GF-D8 (cell line): ENCODE results near the gene KRTAP5-1.

Experiments used
- DNase-seq: peaks from one replicate; lab custom pipeline; 2025; lab: John Stamatoyannopoulos, UW

KRTAP5-1 gene

DNA sequence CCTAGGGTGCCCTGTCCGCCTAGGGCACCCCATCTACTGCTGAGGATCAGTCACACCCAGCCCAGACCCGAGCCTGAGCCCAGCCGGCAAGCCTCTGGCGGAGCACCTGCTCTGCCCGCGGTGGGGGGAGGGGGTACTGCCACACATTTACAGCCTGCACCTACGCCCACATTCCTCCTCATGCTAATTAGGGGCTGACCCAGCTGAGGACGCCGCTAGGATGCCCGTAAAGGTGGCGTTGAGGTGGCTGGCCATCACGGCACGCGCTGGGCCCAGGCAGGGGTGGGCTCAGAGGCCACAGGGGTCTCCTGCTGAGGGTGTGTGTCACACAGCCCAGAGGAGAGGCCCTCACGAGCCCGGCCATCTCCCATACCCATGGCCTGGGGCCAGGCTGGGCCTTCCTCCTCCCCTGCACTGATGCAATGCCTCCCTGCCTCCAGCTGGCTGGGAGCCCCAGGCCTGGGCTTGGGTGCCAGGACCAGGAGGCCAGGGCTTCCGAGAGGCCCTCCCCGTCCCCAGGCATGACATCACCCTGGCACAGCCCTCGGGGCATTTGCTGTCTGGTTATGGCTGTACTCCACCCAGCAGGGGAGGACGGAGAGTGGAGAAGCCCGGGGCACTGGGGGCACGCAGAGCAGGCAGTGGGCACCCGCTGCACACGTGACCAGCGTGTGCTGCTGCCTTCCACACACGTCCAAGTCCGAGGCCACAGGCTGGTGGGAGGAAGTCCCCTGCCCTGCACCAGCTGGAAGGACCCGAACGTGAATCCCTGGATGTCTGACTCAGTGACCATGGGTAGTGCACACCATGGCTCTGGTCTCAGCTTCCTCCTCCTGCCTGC, 25.8 kb downstream of the KRTAP5-1 start:
- no peak for DNase-seq

GRCh38 chr11:1558775-1559110, 26.3 kb downstream of the KRTAP5-1 start:
- DNase-seq: no peak

DNA sequence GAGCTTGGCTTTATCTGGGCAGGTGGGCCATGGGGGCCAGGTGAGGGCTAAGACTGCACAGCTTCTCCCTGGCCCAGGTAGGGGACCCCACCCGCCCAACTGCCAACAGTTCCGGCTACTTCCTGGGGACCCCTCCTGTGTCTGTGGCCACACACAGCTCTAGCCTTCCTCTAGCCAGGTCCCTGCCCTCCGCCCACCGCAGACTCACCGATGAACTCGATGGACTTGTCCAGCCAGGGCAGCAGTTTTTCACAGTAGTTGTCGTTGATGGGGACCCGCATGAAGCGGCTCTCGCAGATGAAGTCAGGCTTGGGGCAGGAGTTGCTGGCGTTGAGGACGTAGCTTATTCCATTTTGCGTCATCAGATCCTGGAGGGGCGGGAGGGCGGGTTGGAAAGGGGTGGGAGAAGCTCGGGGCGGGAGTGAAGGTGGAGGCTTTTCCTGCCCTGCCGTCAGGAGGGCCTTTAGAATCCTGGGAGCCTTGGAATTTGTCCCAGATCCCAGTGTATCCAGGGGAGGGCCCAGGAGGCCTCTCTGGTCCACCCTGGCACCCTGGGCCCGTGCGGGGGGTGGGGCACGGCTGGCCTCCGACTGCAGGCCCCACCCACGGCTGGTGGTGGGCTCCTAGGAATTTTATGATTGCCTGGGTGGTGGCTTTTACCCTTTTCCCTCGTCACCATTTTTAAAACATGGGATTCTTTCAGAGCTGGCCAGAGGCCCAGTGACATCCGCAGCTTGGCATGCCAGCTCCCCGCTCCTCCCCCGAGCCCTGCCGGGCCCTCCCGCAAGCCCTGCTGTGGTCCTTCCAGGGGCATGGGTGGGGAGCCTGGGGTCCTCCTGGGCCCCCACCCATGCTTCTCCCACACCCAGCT, 26.9 kb downstream of the KRTAP5-1 start:
- DNase-seq: no peak

GRCh38 chr11:1557051-1557884, 27.8 kb downstream of the KRTAP5-1 start:
- DNase-seq: no peak

GRCh38 chr11:1556278-1556902, 28.7 kb downstream of the KRTAP5-1 start:
- DNase-seq: no peak

- no peak for DNase-seq
Observed at GRCh38 chr11:1555713-1556153, 29.4 kb downstream of the KRTAP5-1 start.

DNA sequence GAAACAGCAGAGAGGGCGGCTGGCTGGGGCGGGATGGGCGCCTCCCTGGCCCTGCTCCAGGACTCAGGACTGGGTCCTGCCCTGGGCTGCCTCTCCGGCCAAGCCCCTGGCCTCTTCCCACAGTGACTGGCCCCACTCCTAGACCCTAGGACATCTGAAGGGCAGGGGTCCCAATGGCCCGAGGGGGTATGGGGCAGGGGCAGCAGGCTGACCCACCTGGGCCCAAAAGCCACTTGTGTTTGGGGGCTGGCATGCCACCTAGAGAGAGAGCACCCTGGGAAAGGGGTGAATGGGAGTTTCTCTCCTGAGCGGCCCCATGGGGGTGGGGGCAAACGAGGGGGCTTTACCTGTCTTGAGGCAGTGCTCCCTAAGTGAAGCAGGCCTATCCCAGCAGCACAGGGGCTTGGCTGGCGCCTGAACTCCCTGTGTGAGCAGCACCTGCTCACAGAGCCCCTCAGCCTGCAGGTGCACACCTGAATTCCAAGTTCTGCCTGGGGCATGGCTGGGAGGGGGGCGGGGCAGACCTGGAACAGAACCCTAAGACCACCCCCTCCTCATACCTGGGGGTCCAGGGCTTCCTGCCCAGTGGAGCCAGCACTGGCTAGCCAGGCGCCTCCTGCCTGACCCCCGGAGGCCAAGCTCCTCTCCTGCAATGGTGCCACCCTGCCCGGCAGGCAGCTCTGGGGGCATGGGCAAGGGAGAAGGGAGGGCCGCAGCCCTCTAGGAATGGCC, 29.9 kb downstream of the KRTAP5-1 start:
- no peak for DNase-seq

DNA sequence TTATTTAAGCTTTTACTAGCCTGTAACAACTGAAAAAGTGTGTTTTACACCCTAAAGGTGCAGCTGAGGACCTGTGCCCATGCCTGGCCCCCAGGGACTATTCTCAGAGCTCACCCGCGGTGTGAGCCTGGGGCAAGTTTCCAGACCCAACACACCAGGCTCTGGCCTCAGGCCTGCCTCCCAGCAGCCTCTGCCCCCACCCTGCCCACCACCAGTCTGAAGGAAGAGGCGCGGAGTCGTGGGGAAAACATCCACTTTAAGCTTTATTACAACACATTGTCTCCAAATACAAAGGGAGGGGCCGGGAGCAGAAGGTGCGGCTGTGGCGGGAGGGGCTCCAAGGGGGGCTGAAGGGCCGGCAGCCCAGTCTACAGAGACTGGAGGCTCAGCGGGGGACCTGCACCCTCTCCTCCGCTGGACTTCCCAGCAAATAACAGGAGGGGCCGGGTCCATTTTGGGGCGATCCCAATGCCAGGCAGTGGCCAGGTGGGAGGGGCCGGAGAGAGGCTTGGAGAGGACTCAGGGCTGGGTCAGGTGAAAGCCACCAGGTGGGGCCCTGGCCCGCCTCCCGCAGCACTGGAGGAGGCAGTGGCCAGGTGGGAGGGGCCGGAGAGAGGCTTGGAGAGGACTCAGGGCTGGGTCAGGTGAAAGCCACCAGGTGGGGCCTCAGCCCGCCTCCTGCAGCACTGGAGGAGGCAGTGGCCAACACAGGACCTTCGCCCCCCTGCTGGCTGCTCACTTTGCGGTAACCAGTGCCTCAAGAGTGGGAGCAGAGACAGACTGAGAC, 31.1 kb downstream of the KRTAP5-1 start:
- DNase-seq: no peak

DNA sequence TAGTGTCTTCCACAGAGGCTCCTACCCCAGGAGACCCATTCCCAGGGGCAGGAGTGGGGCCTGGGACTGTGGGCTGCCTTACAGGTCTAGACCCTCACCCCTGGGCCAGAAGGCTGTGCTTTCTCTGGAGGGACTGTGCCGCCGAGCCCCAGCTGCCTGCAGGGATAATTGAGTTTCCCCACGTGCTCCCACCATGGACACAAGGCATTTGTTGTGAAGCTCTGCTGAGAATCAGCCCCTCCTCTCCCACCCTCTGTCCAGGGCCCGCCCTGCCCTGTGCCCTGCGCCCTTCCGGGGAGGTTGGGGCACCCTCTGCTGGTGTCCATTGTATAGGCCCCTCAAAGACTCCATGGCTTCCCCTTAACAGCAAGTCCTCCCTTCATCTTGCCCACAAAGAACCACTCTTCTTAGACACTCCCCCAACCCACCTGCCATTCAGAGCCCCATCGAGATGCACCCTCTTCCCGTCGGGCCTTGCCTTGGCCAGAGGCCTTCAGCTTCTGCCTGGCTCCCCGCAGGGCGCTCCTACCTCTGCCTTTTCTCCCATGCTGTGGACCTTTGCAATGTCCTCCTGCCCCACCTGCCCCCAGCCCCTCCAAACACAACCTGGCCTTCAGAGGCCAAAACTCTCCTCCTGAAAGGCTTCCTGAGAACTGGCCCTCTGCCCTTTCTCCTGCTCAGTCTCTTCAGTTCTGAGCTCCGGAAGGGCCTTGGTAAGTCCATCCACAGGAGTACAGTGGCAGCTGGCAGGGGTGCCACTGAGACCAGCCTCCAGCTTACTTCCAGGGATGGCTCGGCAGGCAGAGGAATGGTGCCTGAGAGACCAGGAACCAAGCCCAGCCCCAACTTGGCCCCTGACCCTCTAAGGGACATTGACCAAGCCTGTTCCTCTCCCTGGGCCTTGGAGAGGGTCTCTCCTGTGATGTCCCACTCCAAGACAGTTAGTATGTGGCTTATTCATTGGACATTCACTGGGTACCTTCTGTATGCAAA, 35.4 kb downstream of the KRTAP5-1 start:
- no peak for DNase-seq

DNA sequence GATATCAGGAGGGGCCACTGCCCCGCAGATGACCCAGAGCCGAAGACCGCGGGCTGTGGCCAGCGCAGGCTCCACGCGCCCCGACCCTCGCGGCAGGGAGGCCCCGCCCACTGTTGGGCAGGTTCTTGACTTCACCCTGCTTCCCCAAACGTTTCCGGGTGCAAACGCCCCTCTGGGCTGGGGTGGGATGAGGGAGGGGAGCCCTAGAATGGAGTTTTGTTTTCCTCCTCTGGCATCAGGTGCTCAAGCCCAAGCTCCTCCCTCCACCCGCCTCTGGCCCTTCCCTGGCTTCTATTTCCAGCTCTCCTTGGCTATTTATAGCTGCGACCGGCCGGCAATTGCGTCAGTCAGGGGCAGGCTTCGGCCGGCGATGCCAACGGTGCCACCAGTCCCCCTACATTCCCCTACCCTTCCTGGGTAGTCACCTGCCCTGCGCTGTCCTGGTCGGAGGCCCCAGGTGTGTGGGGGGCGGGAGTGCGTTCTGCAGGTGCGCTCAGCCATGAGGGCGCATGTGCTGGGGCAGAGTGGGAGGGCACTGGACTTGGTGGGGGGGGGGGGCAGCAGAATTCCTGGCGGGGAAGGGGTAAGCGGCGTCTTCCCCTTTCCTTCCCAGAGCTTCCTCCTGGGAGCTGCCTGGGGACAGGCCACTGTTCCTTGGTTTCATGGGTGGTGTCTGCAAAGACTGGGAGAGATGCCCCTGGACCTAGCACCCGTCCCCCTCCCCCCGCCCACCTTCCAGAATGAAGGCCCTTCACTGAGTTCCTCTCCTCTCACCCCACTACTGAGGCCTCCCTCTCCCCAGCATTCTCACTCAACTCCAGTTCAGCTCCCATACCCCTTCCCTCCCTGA, 36.6 kb downstream of the KRTAP5-1 start:
- no peak for DNase-seq

- no peak for DNase-seq
Observed at GRCh38 chr11:1547467-1548098, 37.5 kb downstream of the KRTAP5-1 start.

DNA sequence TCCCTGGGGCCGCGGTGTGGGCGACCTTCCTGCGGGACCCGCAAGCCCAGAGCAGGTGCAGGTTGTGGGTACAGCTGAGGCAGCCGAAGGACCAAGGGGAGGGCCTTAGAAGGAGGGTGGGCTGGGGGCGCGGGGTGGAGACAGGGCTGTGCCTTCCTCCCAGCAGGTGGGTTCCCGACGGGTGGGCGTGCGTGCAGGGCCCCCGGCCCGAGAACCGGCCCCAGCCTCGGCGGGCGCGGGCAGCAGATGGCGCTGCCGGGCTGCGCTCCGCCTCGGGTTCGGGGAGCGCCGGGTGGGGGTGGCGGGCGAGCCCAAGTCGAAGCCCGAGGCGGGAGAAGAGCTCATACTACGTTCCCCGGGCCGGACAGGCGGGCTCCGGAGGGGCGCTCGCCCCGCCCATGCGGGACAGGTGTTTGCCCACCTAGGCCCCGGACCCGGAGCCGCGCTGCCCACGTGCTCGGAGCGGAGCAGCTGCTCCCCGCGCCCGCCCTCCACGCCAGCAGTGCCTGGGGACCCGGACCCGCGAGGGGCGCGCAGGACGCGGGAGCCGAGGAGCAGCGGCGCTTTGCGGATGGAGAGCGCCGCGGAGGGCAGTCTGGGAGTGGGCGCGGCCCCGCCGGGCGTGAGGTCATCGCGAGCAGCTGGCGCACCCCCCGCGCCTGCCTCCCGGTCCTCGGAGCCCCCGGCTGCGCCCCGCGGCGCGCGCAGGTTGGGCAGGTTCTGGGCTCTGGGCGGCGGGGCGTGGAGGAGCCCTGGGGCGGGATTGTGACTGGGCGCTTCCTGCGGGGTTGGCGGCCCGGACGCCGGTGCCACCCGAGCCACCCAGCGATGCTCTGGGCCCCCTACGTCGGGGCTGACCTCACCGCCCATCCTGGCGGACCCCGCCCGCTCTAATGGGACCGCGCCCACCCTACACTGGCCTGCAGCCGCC, 38.3 kb downstream of the KRTAP5-1 start:
- no peak for DNase-seq

- no peak for DNase-seq
Observed at GRCh38 chr11:1546077-1546535, 39.0 kb downstream of the KRTAP5-1 start.

- DNase-seq: no peak
Observed at GRCh38 chr11:1545432-1545831, 39.7 kb downstream of the KRTAP5-1 start.

DNA sequence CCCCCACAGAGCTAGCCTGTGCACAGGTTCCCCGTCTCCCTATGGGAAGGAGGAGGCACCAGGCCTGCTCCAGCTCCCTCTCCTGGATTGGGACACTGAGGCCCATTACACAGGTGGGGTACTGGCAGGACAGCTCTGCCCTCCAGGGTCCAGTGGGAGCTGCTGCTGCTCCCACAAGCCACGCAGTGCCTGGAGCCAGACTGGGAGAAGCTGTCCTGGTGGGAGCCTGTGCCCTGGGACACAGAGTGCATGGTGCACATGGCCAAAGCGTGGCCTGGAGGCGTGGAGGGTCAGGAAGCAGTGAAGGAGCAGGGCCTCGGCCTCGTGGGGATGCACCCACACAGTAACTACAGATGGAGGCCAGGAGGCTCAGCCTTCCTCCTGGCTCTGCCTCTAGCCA, 40.5 kb downstream of the KRTAP5-1 start:
- no peak for DNase-seq

DNA sequence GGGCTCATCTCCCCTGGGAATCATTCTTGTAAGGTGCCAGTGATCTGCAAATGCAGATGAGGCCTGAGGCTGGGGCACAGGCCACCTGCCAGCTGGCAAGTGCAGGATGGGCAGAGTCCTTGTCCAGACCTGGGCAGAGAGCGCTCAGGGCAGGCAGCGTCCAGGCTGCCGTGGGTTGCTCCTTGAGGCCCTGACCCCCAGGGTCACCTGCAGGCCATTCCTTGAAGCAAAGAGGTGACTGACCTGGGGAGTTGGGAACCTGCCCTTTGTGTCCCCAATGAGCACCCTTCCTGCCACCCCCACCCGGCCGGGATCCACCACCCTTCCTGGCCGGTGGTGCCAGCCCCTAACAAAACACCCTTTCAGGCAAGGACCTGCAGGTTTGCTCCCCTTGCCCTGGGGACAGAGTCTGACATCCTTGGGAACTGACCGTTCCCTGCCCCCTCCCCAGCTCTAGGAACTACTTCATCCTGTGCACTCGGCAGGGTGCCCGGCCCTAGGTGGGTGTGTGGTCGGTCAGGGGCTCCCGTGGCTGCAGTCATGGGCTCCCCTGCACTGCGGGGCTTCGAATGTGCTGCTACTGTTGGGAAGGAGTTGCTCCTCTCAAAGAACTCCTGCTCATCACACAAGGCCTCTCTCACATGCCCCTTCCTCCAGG, 41.3 kb downstream of the KRTAP5-1 start:
- no peak for DNase-seq
